ENCODE data around the gene TSPO.

DNA sequence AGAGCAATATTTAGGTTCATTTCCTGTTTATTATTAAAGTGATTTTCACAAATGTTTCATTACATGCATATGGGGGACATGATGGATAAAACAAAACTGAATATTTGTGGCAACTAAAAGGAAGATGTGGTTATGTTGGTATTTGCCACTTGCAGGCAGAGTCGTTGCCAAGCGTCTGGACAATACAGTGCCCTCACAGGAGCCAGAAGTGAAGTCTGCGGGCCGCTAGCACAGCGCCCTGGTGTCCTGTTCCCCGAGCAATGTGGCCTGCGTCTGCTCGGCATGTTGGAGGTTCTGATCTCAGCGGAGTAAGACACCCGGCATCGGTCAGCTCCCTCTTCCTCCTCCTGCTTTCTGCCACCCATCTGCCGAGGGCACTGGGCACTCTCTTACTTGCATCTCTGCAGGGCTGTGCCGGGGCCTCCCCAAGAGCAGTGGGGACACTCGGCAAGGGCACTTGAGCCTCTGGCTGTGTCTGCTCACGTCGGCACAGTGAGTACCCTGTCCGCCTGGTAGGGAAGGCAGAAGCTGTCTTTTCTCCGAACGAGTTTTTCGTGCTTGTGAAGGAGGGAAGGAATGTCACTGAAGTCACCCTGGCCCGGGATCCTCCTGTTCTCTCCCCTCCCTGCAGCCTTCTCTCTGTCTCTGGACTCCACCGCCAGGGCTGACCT lies 46.0 kb downstream of the TSPO start:
- TF ChIP-seq, protein P1, sequence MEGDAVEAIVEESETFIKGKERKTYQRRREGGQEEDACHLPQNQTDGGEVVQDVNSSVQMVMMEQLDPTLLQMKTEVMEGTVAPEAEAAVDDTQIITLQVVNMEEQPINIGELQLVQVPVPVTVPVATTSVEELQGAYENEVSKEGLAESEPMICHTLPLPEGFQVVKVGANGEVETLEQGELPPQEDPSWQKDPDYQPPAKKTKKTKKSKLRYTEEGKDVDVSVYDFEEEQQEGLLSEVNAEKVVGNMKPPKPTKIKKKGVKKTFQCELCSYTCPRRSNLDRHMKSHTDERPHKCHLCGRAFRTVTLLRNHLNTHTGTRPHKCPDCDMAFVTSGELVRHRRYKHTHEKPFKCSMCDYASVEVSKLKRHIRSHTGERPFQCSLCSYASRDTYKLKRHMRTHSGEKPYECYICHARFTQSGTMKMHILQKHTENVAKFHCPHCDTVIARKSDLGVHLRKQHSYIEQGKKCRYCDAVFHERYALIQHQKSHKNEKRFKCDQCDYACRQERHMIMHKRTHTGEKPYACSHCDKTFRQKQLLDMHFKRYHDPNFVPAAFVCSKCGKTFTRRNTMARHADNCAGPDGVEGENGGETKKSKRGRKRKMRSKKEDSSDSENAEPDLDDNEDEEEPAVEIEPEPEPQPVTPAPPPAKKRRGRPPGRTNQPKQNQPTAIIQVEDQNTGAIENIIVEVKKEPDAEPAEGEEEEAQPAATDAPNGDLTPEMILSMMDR (IDR thresholded peaks at IDR 0.05; ENCODE audit: poor library complexity) = no peak
- TF ChIP-seq EZH2 (IDR thresholded peaks at IDR 0.05; ENCODE audit: borderline replicate concordance) = no peak
